ENCODE results near the gene MYO3B. TPM values are rescaled to one million over a fixed set of nuclear protein-coding genes. Genes with fewer than 3 reads are reported as not detected.

Gene MYO3B
- total and polyA plus RNA-seq, 2 of the 8 experiments (the other 6 are each of a cell fraction or from before 2014, with no cell fraction given), result 0.17 to 0.19 TPM

DNA sequence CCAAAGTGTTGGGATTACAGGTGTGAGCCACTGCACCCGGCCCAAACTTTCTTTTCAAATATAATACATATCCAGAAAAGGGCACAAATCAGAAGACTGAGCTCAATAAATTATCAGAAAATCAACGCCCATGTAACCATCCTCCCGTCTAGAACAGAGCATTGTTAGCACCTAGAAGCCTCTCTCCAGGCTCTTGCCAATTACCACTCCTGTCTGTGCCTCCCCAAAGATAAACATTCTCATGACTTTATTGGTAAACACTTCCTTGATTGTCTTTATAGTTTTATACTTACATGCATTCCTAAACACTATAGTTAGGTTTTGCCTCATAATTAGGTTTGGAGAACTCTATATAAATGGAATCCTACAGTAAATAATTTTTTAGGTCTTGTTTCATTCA is 478.7 kb downstream of the MYO3B start:
- WGBS, 2 experiments (ENCODE audit: extremely low coverage in 1 of 2, insufficient coverage in 1 of 2, insufficient read length in 1 of 2, insufficient replicate concordance in 2 of 2, low coverage in 1 of 2, low lambda C conversion rate in 2 of 2, missing lambda C conversion rate in 1 of 2), result 88% methylated on average over 3 of the region's 3 CpGs; no CpG with 5 or more reads in 1 of the 2 experiments
- no peak overlapping the region for H3K4me2 ChIP-seq (ENCODE audit: insufficient read depth in 1 of 2, low read depth in 2 of 2, low read length in 2 of 2)
- no peak overlapping the region for H2AFZ ChIP-seq (ENCODE audit: low read length)
- no peaks in the 10 kb centered on the region for H3K36me3 ChIP-seq (ENCODE audit: control insufficient read depth in 2 of 4, insufficient read depth in 4 of 4, low read length in 3 of 4)
- DNase-seq (ENCODE audit: low read depth in 1 of 2, low spot score in 2 of 2), result no peak
- H3K9me3 ChIP-seq (ENCODE audit: insufficient read depth in 2 of 2, low read depth in 1 of 2, low read length in 1 of 2), result no peaks in the 10 kb centered on the region
- H3K27ac ChIP-seq (ENCODE audit: low read depth, low read length), result no peak overlapping the region
- no peak overlapping the region for H3K23ac ChIP-seq (ENCODE audit: insufficient read length)
- no peak overlapping the region for H3K18ac ChIP-seq (ENCODE audit: extremely low read depth, low read length)
- no peaks in the 10 kb centered on the region for H3K79me2 ChIP-seq (ENCODE audit: control insufficient read depth in 1 of 2, insufficient read depth in 2 of 2, low read length in 2 of 2)
- no peak overlapping the region for H4K5ac ChIP-seq (ENCODE audit: insufficient read length, low read depth, low read length)
- no peak overlapping the region for H3K56ac ChIP-seq (replicated peaks; ENCODE audit: insufficient read length, low read depth, low read length)
- no peaks in the 10 kb centered on the region for H3K27me3 ChIP-seq (replicated peaks in 1 of 4; ENCODE audit: control insufficient read depth in 3 of 4, extremely low read depth in 1 of 4, insufficient read depth in 3 of 4, low read length in 3 of 4)
- no peak overlapping the region for H3K14ac ChIP-seq (ENCODE audit: insufficient read length)
- H3K79me1 ChIP-seq (ENCODE audit: low read depth, low read length), result no peaks in the 10 kb centered on the region
- no peak overlapping the region for H4K8ac ChIP-seq (ENCODE audit: extremely low read depth, insufficient read depth, low read length)
- no peak overlapping the region for H3K4ac ChIP-seq (replicated peaks; ENCODE audit: insufficient read length, low read depth, low read length)
- H3K9ac ChIP-seq (replicated peaks in 1 of 4; ENCODE audit: extremely low read depth in 1 of 4, low read depth in 3 of 4, low read length in 3 of 4), result no peak overlapping the region
- no peak overlapping the region for H4K91ac ChIP-seq (replicated peaks; ENCODE audit: insufficient read length, low read length)
- no peaks in the 10 kb centered on the region for H4K20me1 ChIP-seq (replicated peaks in 1 of 2; ENCODE audit: control insufficient read depth in 1 of 2, insufficient read depth in 2 of 2, low read length in 2 of 2)
- TF ChIP-seq CHD1 (IDR thresholded peaks at IDR 0.05; ENCODE audit: low read depth, low read length) (no peak), CBX5 (IDR thresholded peaks at IDR 0.05; ENCODE audit: low read depth, low read length) (no peak), JUN (IDR thresholded peaks at IDR 0.05; ENCODE audit: low read depth, low read length) (no peak), SIX5 (IDR thresholded peaks at IDR 0.05; ENCODE audit: low read depth, low read length) (no peak), CEBPB (IDR thresholded peaks at IDR 0.05; ENCODE audit: low read depth, low read length) (no peak), NRF1 (IDR thresholded peaks at IDR 0.05; ENCODE audit: low read depth, low read length) (no peak), GABPA (IDR thresholded peaks at IDR 0.05; ENCODE audit: borderline replicate concordance, insufficient read depth, low read length) (no peak), CREB1 (IDR thresholded peaks at IDR 0.05) (no peak)
- H2BK5ac ChIP-seq (ENCODE audit: low read depth, low read length), result no peak overlapping the region
- ChIA-PET POLR2A (ENCODE audit: partially characterized antibody) (no interaction called here), CTCF (ENCODE audit: partially characterized antibody) (interaction anchor here (0.6 to 1.0 kb wide), 4 partner anchors 80 to 1691 kb away, joined by 3 to 4 read pairs (median 4); no protein-coding TSS in a partner anchor)
- H2BK12ac ChIP-seq (ENCODE audit: low read depth, low read length), result no peak overlapping the region
- no peak overlapping the region for H2BK120ac ChIP-seq (replicated peaks; ENCODE audit: low read depth, low read length)
- no peak overlapping the region for H2AK5ac ChIP-seq (ENCODE audit: low read depth, low read length)
- no peak overlapping the region for H2BK15ac ChIP-seq (ENCODE audit: low read length)
- no peak overlapping the region for H2BK20ac ChIP-seq (ENCODE audit: low read length)
- no peak for FAIRE-seq
- H3K23me2 ChIP-seq (ENCODE audit: low read depth, low read length), result no peaks in the 10 kb centered on the region
- peaks cover 0 to 7% (median 1%) of the 10 kb centered on the region in 4 experiments; a peak in 3 of 7 replicates for H3K4me1 ChIP-seq (replicated peaks in 1 of 4; ENCODE audit: control insufficient read depth in 3 of 4, insufficient read depth in 4 of 4, low read length in 3 of 4)
- H3K4me3 ChIP-seq (ENCODE audit: extremely low read depth in 1 of 4, insufficient read depth in 2 of 4, low read depth in 3 of 4, low read length in 4 of 4), result no peak overlapping the region
